Stimulated activated CD4-positive, alpha-beta T cell treated with anti-CD3 and anti-CD28 coated beads, Interleukin-1b, Interleukin-23, amount 100 ng/mL, for 48 hours (primary cell): ENCODE data around the gene AIRE.
A peak's percentile ranks its signal among the peaks of the same experiment; 100 is the strongest.

ENCODE experiments used
- DNase-seq: peaks from one replicate; pipeline ENCODE4 v3.0.0-alpha.2; 2020

AIRE gene

DNA sequence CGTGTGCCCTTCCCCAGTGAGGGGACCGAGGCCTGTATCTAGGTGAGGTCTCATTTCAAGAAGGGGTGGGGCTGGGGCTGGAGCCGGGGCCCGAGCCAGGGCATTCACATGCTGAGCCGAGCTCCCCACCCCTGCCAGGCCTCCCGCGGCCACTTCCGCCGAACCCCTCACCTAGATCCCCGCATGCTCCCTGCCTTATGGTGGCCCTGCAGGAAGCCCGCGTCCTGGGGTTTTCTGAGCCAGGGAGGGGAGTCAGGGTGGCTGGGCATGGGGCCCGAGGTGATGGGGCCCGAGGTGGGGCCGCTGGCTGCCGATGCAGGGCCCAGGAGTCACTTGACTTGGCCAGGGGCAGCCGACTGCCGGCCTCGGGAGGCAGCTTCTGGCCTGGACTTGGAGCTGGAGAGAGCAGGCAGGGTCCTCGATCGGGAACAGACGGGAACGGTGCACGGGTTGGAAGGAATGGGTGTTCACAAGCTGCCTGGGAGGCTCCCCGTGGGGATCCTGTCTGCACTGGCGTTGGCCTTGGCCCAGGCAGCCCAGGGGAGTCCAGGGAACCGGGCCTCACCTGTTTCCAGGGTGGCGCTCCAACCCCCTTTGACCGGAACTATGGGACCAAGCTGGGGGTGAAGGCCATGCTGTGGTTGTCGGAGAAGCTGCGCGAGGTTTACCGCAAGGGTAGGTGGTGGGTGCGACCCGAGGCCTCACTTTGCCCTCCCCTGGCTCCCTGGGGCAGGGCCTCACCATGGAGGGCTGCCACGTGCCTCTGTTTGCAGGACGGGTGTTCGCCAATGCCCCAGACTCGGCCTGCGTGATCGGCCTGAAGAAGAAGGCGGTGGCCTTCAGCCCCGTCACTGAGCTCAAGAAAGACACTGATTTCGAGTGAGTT is 40.0 kb downstream of the AIRE start:
- DNase-seq = no peak

- no peak for DNase-seq
These were observed 40.6 kb downstream of the AIRE start for GRCh38 chr21:44326272-44326647.

DNA sequence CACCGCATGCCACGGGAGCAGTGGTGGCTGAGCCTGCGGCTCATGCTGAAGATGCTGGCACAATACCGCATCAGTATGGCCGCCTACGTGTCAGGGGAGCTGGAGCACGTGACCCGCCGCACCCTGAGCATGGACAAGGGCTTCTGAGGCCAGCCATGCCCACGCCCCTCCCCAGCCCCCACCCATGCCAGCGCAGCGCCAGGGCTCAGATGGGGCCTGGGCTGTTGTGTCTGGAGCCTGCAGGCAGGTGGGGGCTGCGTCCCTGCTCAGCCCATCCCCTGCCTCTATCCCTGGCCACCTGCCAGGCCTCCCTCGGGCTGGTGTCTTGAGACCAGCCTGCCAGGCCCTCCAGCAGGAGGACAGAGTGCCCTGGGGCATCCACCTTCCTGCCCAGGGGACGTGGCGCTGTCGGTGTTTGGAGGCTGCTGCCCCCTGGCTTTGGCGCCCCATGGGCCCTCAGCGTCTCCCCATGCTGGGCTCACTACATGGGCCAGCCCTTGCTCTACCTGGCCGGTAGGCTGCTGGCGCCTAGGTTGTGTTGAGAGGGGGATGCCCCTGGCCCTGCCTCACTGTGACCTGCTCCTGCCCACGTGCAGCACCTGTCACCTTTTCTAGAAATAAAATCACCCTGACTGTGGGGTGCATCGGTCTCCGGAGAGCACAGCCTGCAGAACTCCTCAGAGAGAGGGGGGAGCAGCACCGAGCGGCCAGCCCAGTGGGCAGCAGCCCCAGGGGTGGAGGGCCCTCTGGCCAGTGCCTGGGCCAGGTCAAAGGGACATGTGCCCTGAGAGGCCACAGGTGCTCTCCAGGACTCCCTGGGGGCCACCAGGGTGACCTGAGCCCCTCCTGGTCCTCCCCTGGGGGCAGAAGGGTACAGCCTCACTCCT is 41.3 kb downstream of the AIRE start:
- no peak for DNase-seq

- no peak for DNase-seq
These were observed 41.9 kb downstream of the AIRE start for GRCh38 chr21:44327603-44327974.

DNA sequence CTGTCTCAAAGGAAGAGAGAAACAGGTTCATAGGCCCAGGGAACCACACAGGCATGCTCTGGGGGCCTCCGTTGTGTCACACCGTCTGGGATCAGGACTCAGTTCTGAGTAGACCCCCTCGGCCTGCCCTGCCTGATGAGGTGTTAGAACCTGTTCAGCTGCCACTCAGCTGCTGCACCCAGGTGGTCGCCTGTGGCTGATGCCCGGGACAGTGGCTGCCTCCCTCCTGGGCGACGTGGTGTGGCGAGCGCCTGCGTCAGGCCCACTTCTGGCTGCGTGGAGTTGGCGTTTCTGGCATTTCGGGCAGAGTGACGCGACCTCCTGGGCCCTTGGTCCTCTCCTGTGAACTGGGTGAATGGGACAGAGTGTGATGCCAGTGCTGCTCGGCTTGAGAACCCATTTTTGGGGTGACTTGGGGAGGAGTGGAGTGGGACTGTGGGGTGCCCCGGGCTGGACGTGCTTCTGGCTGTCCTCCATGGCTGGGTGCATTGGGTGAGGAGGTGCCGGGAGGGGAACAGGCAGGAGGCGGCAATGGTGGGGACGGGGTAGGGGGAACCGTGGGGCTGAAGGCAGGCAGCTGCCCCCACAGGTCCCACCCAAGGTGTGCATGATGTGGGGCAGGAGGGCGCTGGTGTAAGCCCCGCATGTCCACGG is 42.7 kb downstream of the AIRE start:
- DNase-seq = no peak

DNA sequence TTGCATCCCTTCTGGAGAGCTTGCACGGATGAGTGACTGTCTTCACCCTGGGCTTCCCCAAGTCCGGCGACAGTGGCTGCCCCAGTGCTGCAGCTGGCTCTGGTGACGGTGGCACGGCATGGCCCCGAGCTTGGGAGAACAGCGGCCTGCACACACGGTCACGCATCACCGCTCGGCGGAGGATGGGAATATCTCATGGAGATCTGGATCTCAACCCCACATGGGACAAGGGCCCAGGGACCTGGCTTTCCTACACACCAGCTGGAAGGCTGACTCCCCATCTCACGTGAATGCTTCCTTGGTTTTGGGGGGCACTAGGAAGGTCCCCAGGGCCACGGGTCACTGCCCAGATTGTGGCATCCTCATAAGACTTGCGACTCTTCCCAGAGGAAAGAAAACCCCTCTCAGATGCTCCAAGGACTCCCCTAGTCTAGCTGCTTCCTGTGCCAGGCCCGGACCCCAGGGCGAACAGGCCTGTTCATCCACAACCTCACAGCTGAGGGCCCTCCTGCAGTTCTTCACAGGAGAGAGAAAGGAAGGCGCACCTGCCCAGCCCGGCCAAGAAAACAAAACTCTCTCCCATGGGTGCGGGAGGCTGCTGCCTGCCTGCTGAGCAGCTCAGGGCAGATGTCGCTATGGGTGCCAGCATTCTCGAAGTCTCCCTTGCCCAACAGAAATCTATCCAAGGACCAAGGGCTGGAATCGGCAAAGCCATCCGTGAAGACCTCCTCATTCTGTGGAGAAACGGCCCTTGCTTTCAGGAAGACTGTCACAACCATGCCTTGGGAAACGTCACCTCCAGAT is 43.6 kb downstream of the AIRE start:
- no peak for DNase-seq

DNA sequence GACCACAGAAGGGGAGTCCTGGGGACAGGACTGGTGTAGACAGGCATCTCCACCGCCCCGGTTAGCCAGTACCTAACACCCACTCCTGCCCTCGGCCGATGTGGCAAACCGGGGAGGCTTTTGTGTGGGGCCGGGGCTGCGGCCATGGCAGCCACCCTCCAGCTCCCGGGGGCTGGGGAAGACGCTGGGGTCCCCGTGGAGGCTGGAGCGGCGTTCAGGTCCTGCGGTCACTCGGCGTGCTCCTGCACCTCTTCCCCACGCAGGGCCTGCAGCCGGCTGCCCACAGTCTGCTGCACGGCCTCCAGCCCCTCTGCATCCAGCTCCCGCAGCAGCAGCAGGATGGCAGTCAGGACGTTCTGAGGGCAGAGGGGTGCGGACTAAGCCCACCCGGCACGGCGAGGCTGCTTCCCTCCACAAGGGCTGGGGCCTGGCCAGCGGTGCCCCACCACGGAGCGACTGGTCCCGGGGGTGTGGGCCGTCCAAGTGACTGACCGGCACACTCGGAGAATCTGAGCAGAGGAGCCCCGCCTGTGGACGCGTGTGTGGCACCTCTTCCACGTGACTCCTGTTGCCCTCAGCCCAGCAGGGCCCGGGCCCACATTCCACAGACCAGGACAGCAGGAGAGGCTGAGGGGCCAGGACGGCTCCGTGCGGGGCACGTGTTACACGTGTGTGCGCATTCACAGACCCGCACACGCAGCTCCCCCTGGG is 44.5 kb downstream of the AIRE start:
- no peak for DNase-seq

DNA sequence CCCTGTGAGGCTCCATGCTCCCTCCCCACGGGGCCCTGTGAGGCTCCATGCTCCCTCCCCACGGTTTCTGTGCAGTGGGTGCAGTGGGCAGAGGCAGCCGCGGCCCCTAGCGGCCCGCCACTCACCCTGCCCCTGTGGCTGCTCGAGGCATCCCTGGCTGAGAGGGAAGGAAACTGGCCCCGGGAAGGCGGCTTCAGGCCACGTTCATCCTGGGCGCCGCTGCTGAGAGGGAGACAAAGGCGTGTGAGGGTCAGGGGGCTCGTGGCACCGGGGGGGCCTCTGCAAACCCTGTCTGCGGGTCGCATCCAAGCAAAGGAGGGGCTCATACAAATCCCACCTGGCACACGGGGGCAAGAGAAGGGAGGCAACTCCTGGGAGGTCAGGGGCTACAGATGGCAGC is 45.0 kb downstream of the AIRE start:
- DNase-seq = no peak

DNA sequence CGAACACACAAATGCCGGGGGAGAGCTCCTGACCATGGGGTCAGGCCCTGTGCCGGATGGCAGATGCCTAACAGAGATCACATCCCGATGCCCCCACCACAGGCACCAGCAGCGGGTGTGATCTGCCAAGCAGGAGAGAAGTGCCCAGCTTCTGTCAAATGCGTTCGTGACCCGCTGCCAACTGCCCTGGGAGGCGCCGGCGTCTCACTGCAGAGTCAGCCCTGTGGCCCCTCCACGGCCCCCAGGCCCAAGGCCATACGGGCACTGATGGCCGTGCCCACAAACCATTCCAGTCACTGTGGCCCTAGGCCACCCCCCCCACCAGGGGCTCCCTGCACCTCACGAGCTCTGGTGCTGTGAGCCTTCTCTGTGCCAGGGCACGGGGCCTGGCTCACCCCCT is 45.5 kb downstream of the AIRE start:
- DNase-seq = no peak

DNA sequence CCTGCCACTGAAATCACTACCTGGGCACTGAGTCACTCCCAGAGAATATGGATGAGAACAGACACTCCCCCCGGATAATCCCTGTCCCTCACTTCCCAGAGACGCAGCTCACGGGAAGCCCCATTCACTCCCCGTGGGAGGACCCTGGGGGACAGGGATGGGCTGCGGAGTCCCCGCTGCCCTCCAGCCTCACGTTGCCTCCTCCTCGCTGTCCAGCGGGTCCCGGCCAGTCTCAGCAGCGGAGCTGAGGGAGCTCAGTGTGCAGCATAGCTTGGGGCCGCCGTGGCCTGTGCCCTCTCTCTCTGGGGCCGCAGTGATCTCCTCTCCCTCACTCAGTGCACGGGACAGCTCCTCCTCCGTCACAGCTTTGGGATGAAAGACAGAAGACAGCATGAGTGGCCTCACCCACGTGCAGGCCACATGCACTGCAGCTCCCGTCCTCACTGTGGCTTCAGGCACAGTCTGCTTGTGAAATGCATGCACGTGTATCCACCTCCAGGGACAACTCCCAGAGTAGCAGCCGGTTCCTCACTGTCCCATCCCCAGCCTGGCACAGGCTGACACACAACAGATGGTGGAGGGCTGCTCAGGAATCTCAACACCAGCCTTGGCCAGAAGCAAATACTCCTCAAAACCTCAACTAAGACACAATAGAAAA is 46.1 kb downstream of the AIRE start:
- DNase-seq = no peak

DNA sequence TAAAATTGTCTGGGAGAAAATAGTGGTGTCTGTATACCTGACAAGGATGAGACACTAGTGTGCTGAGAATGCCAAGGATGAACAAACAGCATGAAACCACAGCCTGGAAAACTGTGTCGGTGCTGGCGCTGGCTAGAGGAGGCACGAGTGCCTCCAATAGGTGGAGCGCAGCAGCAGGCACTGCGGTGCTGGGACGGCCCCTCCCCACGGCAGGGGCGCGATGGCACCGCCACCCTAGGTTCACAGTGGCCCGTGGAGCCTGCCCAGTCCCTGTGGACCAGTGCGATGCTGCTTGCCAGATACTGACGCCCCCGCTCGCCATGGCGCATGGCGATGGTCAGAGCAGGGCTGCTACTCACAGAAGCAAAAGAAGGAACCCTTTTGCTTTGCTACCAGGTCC is 46.7 kb downstream of the AIRE start:
- DNase-seq = no peak

GRCh38 chr21:44332965-44333364 is 47.3 kb downstream of the AIRE start:
- no peak for DNase-seq

DNA sequence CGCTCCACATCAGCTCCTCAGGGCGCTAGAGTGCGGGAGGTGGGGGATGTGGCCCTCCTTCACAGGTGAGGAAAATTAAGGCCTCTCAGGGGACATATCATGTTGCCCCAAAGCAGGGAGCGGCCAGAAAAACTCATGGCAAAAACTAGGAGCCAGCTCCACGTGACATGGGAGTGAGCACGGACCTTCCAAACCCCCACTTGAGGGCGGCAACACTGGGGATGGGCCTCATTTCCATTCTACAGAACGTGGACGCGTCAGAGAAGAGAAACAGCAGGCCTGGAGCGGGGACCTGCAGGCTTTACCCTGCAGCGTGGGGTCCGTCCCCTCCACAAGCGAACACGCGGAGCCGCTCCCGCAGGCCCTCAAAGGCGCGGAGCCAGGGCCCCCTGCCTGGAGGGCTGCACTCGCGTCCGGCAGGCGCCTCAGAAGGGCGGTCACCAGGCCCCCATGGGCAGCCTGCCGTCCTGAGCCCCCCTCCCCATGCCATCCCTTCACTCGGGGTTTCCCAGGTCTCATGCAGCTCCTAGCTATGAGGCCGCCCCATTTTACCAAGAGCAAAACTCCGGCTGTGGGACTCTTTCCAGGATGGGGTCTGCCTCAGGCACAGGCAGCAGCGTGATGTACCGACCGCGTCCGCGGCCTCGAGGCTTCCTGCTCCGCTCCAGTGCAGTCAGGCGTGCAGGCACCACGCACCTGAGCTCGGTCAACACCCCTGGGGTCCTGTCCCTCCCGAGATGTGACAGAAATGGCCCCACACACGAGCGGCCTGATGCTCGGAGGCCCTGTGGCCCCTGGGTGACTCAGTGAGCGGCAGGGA is 48.0 kb downstream of the AIRE start:
- no peak for DNase-seq

DNA sequence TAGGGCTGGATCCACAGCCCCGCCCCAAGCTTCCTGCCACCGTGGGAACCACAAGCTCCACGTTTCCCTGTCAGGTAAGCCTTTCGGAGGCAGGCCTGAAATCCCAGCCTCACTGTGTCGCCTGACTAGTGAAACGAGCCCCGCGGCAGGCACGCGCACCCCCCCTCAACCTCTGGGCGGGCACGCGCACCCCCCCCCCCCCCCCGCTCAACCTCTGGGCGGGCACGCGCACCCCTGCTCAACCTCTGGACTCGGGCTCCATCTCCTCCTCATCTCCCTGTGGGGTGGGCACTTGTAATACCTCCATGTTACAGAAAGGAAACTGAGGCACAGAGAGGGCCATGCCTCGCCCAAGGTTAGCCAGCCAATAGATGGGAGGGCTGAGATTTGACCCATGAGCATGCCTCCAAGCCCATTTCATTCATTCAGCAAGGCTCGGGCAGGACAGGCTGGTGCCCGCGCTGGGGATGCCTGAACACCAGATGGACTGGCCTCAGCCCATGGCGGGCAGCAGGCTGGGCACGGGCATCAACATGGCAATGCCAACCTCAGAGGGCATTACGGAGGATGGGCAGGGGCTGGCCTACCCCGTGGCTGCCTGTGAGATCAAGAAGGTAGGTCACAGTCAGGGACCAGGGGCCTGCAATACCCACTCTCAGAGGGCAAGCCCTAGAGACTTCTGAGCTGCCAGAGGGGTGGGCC is 48.8 kb downstream of the AIRE start:
- DNase-seq = no peak

DNA sequence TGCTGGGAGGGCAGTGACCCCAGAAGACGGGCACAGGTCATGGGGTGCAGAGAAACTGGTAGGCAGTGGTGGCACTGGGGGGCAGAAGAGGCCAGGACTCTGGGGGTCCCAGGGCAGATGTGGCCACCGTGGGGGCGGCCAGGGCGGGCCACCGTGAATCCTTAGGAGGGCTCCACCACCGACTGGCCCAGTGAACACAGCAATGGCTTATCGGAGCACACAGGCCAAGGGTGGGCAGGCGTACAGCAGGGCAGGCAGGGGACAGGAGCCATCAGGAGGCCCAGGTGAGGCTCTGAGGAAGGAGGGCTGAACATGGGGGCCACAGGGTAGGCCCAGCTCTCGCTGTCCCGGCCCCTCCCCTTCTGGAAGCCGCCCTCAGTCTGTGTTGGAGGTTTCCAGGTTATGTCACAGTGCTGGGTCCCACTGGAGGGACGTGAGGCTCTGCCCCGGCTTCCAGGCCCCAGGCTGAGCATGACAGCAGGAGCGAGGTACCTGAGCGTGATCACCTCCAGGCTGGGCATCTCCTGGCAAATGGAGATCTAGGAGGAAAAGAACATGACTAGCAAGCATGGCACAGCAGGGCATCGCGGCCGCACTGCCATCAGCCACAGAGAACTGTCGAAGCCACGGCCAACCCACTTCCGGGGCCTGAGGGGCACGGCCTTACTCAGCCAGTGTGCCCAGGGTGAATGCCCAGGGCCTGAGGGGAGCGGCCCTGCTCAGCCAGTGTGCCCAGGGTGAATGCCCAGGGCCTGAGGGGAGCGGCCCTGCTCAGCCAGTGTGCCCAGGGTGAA is 49.8 kb downstream of the AIRE start:
- no peak for DNase-seq

- DNase-seq = no peak
These were observed 51.8 kb downstream of the AIRE start for GRCh38 chr21:44337449-44337848.

GRCh38 chr21:44337941-44338895 is 52.5 kb downstream of the AIRE start:
- DNase-seq = peak; percentile 35
